Adrenal gland (tissue), 12 donors: ENCODE results near the gene DHRS7B. TPM values are rescaled to one million over a fixed set of nuclear protein-coding genes. Genes with fewer than 3 reads are reported as not detected.

Experiments used
- DNase-seq, 7 donors: peaks; one replicate each; pipeline ENCODE4 v3.0.0-alpha.2; 2019 to 2020
- H3K27ac ChIP-seq, 5 donors: fragments of 200-600 bp; sonication (generic) in 4 of 5; 1 replicate in 3 of 5; 2 replicates in 2 of 5; pipeline versions ENCODE4 v1.5.1 to v1.8.0; 2016 to 2020; ENCODE audit warnings: mild to moderate bottlenecking in 1 of 5
- H3K27me3 ChIP-seq: fragments of 200-600 bp; 2 replicates; pipeline ENCODE4 v1.8.0; 2021
- H3K36me3 ChIP-seq, 2 donors: fragments of 200-600 bp; replicated peaks in 1 of 2; 1 replicate in 1 of 2; 2 replicates in 1 of 2; pipeline versions ENCODE4 v1.5.1 to v1.8.0; 2018 to 2022
- H3K4me1 ChIP-seq, 2 donors: fragments of 200-600 bp; replicated peaks in 1 of 2; 1 replicate in 1 of 2; 2 replicates in 1 of 2; pipeline versions ENCODE4 v1.5.1 to v1.8.0; 2018 to 2021
- H3K4me3 ChIP-seq, 4 donors: fragments of 200-600 bp; sonication (generic) in 3 of 4; one replicate each; pipeline ENCODE4 v1.5.1; 2016 to 2018
- H3K9me3 ChIP-seq, 3 donors: fragments of 200-600 bp; sonication (generic) in 1 of 3; replicated peaks in 1 of 3; 1 replicate in 2 of 3; 2 replicates in 1 of 3; pipeline versions ENCODE4 v1.5.1 to v1.8.0; 2016 to 2021
- CTCF ChIP-seq, 6 experiments: fragments of 450-650 bp in 4 of 6; fragments of 200-600 bp in 2 of 6; sonication (generic) in 1 of 6; IDR thresholded peaks; 1 replicate in 5 of 6; 2 replicates in 1 of 6; pipeline versions ENCODE4 v1.5.1 to v1.8.0; 2016 to 2021; ENCODE audit warnings: antibody characterized with exemption in 6 of 6, mild to moderate bottlenecking in 2 of 6, moderate library complexity in 1 of 6
- POLR2A ChIP-seq, 2 donors: fragments of 450-650 bp; IDR thresholded peaks; one replicate each; pipeline ENCODE4 v1.6.1; 2017; ENCODE audit warnings: antibody characterized with exemption in 2 of 2, mild to moderate bottlenecking in 2 of 2, moderate library complexity in 1 of 2
- WGBS, 4 donors: extraction: QIAGEN DNeasy Blood & Tissue Kit in 2 of 4; methylation state at CpG; one replicate each; pipeline versions ENCODE4 v1.1.5 to v1.1.7; 2013 to 2017; 5-methylcytosine and 5-hydroxymethylcytosine counted together
- intact Hi-C, 2 donors: fragments of 100-400 bp; cut with DNase I; formaldehyde crosslinking; loops; one replicate each; pipeline versions ENCODE4 v1.14.1 to v1.15.0; 2022 to 2023
- polyA plus RNA-seq, 3 donors: library from polyadenylated mRNA; stranded (reverse); fragments of 200-250 nt in 2 of 3; fragments of 350-450 nt in 1 of 3; fragmentation: Illumina TruSeq in 1 of 3; extraction: RNeasy Lipid Tissue Mini Kit (QIAGEN cat#74804) in 1 of 3; gene quantifications; one replicate each; pipeline ENCODE4 v1.2.3, GENCODE V29; 2013 to 2014
- total RNA-seq, 9 donors: library from RNA; depleted of rRNA in 4 of 9; stranded (reverse); fragments of >200 nt in 4 of 9; fragments of 120-200 nt in 1 of 9; fragmentation: NEBNext Ultra II Directional in 1 of 9; extraction: Animal tissue kit (Norgen Biotek cat#: 25700) in 1 of 9; gene quantifications; one replicate each; pipeline versions ENCODE4 v1.1.0 to v1.2.4, GENCODE V29; 2013 to 2023
- donor health status: healthy with polysubstance abuse.
- donor health status: Bipolar disorder and iron deficiency.
- donor health status: DM: yes; HTN: yes; CAD: no.
- donor health status: DM: no; HTN: no; CAD: no.
- donor health status: DM: no; HTN: no; CAD: no.
- donor health status: DM: yes; HTN: yes; CAD: no.

The DHRS7B gene
- total and polyA plus RNA-seq, 12 donors = 18.0 to 68.5 (median 40.8) TPM

DNA sequence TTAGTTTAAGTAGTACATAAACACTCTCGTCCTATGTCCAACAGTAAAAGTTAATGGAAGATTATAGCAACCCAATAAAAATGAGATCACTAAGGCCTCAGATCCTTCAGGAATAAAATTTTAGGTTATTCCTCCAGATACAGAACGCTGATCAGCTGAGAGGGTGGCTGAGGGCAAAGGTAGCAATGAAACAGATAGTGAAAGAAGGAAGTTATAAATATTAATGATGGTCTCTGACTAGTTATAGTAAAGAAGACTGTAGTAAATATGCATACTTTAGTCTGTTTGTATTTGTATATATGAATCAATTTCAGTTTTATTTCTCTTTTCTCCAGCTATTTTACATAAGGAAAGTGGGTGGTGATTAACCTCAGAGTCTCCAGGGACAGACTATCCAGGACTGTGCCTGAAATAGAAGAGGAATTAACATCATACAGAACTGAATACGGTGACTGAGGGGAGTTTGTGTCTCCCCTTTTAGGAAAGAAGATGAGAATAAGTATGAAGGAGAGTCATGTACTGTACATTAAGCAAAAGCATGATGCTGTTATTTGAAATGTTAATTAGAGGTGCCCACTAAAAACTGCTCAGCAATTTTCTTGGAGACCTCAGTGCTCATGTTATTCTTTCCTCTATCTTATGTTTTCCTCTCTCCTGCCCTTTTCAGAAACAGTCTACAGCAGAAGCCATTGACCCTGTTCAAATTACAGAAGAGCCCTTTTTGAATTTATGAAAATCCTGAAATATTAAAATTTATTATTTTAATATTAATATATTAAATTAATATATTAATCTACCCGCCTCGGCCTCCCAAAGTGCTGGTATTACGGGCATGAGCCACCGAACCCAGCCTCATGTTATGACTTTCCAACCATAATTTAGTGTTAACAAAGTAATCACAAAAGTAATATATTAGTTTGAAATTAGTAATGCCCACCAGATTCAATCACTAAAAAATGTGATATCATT lies 36.5 kb upstream of the DHRS7B start:
- no peak for DNase-seq
- TF ChIP-seq POLR2A (IDR thresholded peaks at IDR 0.05) (no peak), CTCF (IDR thresholded peaks at IDR 0.05) (no peak)
- Histone ChIP-seq H3K4me1 (no peaks in the 10 kb centered on the region), H3K27me3 (no peaks in the 10 kb centered on the region), H3K27ac (no peak overlapping the region), H3K36me3 (no peaks in the 10 kb centered on the region), H3K4me3 (no peak overlapping the region), H3K9me3 (no peaks in the 10 kb centered on the region)
- intact Hi-C loops = no loop called here
- WGBS, 4 donors = 83 to 86% (median 85%) methylated on average over 7 of the region's 7 CpGs

- WGBS, 4 donors = 69 to 75% (median 73%) methylated on average over 4 of the region's 4 CpGs
- intact Hi-C loops = no loop called here
- TF ChIP-seq CTCF (IDR thresholded peaks at IDR 0.05) (no peak), POLR2A (IDR thresholded peaks at IDR 0.05) (no peak)
- no peak overlapping the region for H3K27ac ChIP-seq
- no peaks in the 10 kb centered on the region for H3K36me3 ChIP-seq
- H3K9me3 ChIP-seq = no peaks in the 10 kb centered on the region
- no peak for DNase-seq
- H3K4me3 ChIP-seq = no peak overlapping the region
- no peaks in the 10 kb centered on the region for H3K4me1 ChIP-seq
- no peaks in the 10 kb centered on the region for H3K27me3 ChIP-seq
Measured at GRCh38 chr17:21090902-21091618, 35.7 kb upstream of the DHRS7B start.

- Histone ChIP-seq H3K9me3 (no peaks in the 10 kb centered on the region), H3K27ac (no peak overlapping the region), H3K4me3 (no peak overlapping the region), H3K36me3 (no peaks in the 10 kb centered on the region), H3K4me1 (peaks cover 0 to 9% of the 10 kb centered on the region in 2 donors), H3K27me3 (no peaks in the 10 kb centered on the region)
- intact Hi-C loops = no loop called here
- TF ChIP-seq POLR2A (IDR thresholded peaks at IDR 0.05) = no peak
- TF ChIP-seq CTCF (IDR thresholded peaks at IDR 0.05) = no peak
- WGBS, 4 donors = 89 to 93% (median 90%) methylated on average over 5 of the region's 5 CpGs
- DNase-seq = no peak
Measured at GRCh38 chr17:21094298-21094704, 32.5 kb upstream of the DHRS7B start.

DNA sequence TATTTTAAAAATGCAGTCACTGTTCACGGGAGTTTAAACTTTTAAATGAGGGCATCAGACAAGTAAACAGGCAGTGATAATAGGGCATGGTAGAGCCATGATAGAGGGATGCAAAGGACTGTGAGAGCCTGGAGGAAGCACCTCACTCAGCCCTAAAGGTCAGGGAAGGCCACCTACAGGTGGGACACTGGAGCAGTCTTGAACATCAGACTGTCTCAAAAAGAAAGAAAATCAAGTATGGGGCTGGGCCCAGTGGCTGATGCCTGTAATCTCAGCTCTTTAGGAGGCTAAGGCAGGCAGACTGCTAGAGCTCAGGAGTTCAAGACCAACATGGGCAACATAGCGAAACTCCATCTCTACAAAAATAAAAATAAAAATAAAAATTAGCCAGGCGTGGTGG lies 31.0 kb upstream of the DHRS7B start:
- Histone ChIP-seq H3K27ac (no peak overlapping the region), H3K4me3 (no peak overlapping the region), H3K9me3 (no peaks in the 10 kb centered on the region), H3K36me3 (no peaks in the 10 kb centered on the region), H3K4me1 (peaks cover 3 to 13% of the 10 kb centered on the region in 2 donors), H3K27me3 (no peaks in the 10 kb centered on the region)
- TF ChIP-seq CTCF (IDR thresholded peaks at IDR 0.05) = no peak
- TF ChIP-seq POLR2A (IDR thresholded peaks at IDR 0.05) = no peak
- intact Hi-C loops = no loop called here
- 85 to 91% (median 89%) methylated on average over 3 of the region's 3 CpGs for WGBS, 4 donors
- DNase-seq = no peak
